G401 (cell line): ENCODE measurements around the gene PHAF1. TPM values are rescaled to one million over a fixed set of nuclear protein-coding genes. Genes with fewer than 3 reads are reported as not detected.

Experiments
- DNase-seq: peaks from one replicate; pipeline ENCODE4 v3.0.0-alpha.2; 2015; ENCODE audit warnings: low spot score
- in situ Hi-C: cut with HindIII; loops from 2 replicates; pipeline ENCODE4 v1.10.0; 2016; ENCODE audit warnings: low sequenced_read_pairs, mixed read lengths
- total RNA-seq: library from RNA; depleted of rRNA; stranded (reverse); fragments of >200 nt; shearing (Covaris generic); gene quantifications from 2 replicates; pipeline ENCODE4 v1.2.3, GENCODE V29; 2014

The PHAF1 gene
- total RNA-seq, 1 experiment from 2014 or later, result 40.9 TPM

GRCh38 chr16:67157106-67157748, 47.5 kb downstream of the PHAF1 start:
- in situ Hi-C loops, result no loop called here

DNA sequence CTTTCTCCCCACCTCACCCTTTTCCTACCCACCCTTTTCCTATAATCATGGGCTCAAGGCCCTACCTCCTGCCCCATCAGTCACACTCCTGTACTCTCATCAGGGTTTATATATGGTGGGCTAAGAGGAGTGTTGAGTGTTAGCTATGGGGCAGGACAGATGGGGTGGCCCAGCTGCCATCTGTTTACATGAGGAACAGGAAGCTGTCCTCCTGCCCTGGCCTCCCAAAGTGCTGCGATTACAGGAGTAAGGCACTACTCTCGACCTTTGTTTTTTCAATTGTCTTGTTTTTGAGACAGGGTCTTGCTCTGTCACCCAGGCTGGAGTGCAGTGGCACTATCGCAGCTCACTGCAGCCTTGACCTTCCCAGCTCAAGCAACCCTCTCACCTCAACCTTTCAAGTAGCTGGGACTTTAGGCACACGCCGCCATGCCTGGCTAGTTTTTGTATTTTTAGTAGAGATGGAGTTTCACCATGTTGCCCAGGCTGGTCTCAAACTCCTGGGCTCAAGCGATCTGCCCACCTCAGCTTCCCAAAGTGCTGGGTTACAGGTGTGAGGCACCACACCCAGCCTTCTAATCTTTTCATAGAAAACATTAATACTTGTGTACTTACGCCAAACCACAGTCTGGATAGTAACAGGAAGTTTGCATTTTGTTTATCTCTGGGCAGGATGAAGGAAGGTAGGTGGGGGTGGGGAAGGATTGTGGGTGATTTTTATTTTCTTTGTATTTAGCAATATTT, 48.3 kb downstream of the PHAF1 start:
- in situ Hi-C loops, result no loop called here
- DNase-seq, result no peak

More at GRCh38 chr16:67157106-67157748, 47.5 kb downstream of the PHAF1 start:
- DNase-seq, result no peak

DNA sequence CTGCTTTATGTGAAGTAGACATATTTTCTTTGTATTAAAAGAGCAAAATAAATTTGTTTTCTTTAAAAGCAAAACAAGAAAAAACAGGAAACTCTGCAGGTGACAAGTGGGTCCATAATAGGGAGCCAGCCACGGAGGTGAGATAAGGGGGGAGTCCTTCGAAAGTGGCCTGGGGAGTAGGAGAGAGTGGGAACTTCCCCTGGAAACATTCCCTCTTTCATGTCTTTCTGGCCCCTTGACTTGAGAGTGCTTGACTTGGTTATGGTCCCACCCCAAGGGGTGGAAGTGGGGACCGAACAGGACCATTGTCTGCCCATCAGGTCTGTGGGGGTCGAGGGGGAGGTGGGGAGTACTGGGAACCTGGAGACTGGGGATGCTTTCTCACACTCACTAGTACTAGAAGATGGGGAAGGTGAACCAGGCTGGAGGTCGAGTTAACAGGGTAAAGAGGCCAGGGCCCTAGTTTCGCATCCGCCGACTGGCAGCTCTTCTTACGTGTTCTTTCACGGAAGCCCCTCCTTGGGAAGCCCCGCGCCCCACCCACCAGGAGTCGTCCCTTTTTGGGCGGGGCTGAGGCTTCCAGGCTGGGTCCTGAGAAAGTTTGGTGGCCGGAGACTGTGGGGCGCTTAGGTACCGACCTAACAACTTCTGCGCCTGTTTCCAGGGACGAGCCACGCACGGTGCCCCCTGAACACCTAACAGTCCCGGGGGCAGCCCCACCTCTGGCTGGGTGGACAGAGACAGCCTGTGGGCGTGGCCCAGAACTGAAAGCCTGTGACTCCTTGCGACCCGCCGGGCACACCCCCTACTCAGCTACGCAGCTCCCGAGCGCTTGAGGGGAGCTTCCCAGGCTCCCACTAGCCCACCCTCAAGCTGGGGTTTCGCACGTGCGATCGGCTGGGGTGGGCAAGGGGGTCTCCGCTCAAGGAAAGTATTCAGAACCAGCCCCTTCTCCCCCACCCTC, 49.2 kb downstream of the PHAF1 start:
- DNase-seq, result no peak
- in situ Hi-C loops, result no loop called here

- peak; percentile 81 for DNase-seq
- in situ Hi-C loops, result no loop called here
Measured at GRCh38 chr16:67161595-67162058, 51.9 kb downstream of the PHAF1 start.

- in situ Hi-C loops, result no loop called here
Measured at GRCh38 chr16:67162506-67163163, 52.9 kb downstream of the PHAF1 start.

GRCh38 chr16:67163164-67163998, 53.6 kb downstream of the PHAF1 start:
- peak; percentile 88 for DNase-seq
- in situ Hi-C loops, result no loop called here

More at GRCh38 chr16:67162506-67163163, 52.9 kb downstream of the PHAF1 start:
- peak; percentile 61 for DNase-seq

- DNase-seq, result no peak
- in situ Hi-C loops, result no loop called here
Measured at GRCh38 chr16:67163999-67164558, 54.3 kb downstream of the PHAF1 start.

DNA sequence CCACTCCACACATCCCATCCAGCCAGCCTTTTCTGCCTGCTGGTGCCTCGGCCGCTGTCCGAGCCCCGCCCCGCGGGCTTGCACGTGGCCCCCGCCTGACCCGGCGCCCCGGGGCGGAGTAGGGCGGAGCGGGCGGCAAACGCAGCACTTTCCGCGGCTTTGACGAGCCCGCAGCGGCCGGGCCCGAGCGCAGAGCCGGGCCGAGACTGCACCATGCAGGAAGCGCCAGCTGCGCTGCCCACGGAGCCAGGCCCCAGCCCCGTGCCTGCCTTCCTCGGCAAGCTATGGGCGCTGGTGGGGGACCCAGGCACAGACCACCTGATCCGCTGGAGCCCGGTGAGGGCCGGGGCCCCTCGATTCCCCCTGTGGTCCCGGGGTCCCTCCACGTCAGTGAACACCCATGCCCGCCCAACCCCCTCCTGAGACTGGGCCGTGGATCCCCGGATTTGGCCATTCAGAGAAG, 54.9 kb downstream of the PHAF1 start, which contains the start of gene HSF4:
TSS of gene HSF4 (plus strand) at position 147 of the 463 bp plus-strand sequence. CDS start at position 214, 67 bp downstream.
- peak; percentile 74 for DNase-seq
- in situ Hi-C loops, result no loop called here

DNA sequence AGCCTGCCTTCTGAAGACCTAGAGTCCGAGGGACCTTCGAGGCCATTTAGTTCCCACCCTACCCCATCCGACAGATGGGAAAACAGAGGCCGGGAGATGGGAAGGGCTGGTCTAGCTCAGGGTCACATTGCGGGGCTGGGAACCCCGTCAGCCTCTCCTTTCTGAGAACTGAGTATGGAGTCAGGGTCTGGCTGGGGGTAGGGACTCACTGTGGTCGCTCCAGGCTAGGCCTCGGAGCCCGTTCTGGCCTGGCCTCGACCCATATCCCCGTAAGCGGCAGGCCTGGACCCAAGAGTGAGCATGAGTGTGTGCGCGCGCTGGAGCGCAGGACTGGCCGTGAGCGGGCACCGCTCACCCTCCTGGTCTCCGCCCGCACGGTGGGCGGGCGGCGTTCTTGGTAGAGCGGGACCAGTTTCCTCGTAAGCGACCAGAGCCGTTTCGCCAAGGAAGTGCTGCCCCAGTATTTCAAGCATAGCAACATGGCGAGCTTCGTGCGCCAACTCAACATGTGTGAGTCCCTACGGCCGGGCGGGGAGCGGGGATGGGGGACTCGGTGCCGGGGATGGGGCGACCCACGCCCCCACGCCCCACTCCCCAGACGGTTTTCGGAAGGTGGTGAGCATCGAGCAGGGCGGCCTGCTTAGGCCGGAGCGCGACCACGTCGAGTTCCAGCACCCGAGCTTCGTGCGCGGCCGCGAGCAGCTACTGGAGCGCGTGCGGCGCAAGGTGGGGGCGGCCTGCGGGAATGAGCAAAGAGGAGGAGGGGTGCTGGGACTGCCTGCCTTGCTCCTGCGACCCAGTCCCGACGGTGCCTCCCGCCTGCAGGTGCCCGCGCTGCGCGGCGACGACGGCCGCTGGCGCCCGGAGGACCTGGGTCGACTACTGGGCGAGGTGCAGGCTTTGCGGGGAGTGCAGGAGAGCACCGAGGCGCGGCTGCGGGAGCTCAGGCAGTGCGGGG, 55.7 kb downstream of the PHAF1 start:
- in situ Hi-C loops, result no loop called here
- no peak for DNase-seq

DNA sequence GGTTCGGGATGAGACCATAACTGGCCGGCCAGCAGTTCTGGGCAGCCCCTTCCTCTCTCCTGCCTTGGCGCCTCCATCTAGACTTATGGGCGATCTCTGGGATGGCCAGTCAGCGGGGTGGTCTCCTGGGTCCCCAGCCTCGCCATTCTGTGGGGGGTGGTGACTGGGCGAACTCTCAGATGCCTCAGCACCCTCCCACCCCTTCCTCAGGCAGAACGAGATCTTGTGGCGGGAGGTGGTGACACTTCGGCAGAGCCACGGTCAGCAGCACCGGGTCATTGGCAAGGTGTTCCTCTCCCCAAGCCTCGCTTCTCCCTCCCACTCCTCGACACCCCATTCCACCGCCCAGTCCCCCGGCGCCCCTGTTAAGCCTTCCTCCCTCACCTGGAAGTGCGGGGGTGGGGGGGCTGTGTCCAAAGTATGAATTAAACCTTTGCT, 56.4 kb downstream of the PHAF1 start:
- DNase-seq, result no peak
- in situ Hi-C loops, result no loop called here

DNA sequence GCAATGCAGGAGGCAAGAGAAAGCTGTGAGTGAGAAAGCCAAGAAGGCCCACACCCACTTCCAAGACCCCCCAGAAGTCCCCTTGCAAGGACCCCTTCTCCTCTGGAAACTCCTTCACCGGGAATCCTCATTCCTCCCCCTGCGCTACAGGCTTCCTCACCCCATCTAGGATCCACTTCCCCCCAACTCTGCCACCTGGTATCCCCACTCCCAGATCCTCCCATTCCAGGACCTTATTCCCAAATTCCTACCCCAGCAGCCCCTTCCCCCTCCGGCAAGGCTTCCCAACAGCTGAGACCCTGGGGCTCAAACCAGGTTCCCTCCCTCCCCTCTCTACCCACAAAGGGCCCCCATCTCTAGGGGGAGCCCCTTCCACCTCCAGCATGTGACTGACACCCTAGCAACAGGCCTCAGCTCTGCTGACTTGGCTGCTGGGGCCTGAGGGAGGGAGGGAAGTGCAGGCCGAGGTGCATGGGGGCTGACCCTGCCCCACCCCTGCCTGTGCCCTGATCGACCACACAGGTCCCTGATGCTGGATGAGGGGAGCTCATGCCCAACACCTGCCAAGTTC, 56.9 kb downstream of the PHAF1 start:
- in situ Hi-C loops, result no loop called here
- DNase-seq, result no peak

DNA sequence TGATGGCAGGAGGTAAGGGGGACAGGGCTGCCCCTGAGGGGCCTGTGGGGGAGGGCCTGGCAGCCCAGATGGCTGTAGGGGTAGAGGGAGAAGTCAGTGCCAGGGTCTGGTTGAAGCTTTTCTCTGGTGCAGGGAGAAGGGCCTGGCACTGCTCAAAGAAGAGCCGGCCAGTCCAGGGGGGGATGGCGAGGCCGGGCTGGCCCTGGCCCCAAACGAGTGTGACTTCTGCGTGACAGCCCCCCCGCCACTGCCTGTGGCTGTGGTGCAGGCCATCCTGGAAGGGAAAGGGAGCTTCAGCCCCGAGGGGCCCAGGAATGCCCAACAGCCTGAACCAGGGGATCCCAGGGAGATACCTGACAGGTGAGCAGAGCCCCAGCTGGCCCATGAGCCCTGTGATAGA, 57.8 kb downstream of the PHAF1 start:
- in situ Hi-C loops, result no loop called here
- no peak for DNase-seq

- in situ Hi-C loops, result no loop called here
- DNase-seq, result no peak
Measured at GRCh38 chr16:67169011-67169451, 59.3 kb downstream of the PHAF1 start.

DNA sequence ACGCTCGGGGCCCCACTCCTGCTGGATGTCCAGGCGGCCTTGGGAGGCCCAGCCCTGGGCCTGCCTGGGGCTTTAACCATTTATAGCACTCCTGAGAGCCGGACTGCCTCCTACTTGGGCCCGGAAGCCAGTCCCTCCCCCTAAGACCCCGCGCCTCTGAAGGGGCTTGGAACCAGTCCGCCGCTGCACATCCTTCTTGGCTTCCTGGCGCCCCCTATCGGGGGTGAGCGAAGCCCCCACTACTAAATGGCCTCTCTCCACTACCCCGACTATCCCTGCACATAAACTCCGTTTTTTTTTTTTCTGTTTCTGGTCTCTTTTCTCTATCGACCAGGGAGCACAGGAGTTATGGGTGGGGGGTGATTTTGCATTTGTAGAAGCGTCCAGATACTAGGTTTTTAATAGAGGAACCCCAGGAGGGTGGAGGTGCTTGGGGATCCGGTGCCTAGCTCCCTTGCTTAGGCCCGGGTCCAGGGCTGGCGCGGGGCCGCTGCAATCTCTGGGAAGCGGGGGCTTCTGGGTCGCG, 60.0 kb downstream of the PHAF1 start:
- DNase-seq, result peak; percentile 55
- in situ Hi-C loops, result no loop called here

DNA sequence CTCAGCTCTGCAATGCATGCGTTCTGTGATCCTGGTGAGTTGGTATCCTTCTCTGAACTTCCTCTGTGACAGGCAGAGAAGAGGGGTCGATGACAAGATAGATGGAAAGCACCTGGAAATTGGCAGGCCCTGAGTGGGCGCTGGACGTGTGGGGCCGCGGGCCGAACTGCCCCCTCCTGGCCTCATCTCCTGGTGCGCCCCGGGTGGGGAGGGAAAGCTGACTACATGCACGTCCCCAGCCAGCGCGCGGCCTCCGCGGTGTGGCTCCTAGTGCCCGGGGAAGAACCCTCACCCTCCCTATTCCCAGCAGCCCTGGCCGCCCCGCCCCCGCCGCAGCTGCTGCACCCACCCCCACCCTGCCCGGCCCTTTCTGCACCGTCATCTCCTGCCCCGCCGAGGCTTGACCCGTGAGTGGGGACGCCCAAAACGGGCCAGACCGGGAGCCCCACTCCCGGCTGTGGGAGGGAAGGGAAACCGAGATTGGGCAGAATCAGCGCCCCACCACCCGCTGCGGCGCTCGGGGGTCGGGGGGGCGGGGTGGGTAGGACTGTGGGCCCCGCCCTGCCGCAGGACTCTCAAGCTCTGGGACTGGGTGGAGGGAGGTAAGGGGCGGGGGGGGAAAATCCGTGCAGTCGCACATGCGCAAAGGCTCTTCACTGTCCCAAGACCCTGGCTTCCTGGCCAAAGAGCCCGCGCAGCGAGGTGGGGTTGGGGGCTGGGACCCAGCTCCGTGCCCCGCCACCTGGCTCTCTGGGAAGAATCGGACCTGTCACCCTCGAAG, 60.6 kb downstream of the PHAF1 start, which contains the start of gene NOL3:
TSS of gene NOL3 (plus strand) at position 371 of the 781 bp plus-strand sequence.
- in situ Hi-C loops, result no loop called here
- DNase-seq, result no peak
